ENCODE measurements around the gene HEPACAM.

HEPACAM gene

GRCh38 chr11:124880958-124881357 is 54.9 kb downstream of the HEPACAM start:
- no peak for DNase-seq

- DNase-seq: no peak
Measured at GRCh38 chr11:124880290-124880611, 55.6 kb downstream of the HEPACAM start.

- no peak for DNase-seq
Measured at GRCh38 chr11:124879493-124880289, 56.2 kb downstream of the HEPACAM start.

- no peak for DNase-seq
Measured at GRCh38 chr11:124878759-124879492, 56.9 kb downstream of the HEPACAM start.

- no peak for DNase-seq
Measured at GRCh38 chr11:124877910-124878758, 57.7 kb downstream of the HEPACAM start.

- no peak for DNase-seq
Measured at GRCh38 chr11:124877631-124877909, 58.3 kb downstream of the HEPACAM start.

- DNase-seq: no peak
Measured at GRCh38 chr11:124876818-124877630, 58.8 kb downstream of the HEPACAM start.

GRCh38 chr11:124875943-124876817 is 59.7 kb downstream of the HEPACAM start:
- peak; percentile 89 for DNase-seq

- DNase-seq: no peak
Measured at GRCh38 chr11:124875401-124875800, 60.4 kb downstream of the HEPACAM start.

GRCh38 chr11:124874571-124875255 is 61.1 kb downstream of the HEPACAM start:
- no peak for DNase-seq

- no peak for DNase-seq
Measured at GRCh38 chr11:124873951-124874350, 61.9 kb downstream of the HEPACAM start.

- DNase-seq: no peak
Measured at GRCh38 chr11:124872741-124873140, 63.1 kb downstream of the HEPACAM start.

- no peak for DNase-seq
Measured at GRCh38 chr11:124872280-124872679, 63.6 kb downstream of the HEPACAM start.

GRCh38 chr11:124870430-124870829 is 65.4 kb downstream of the HEPACAM start:
- DNase-seq: no peak

GRCh38 chr11:124869856-124870387 is 65.9 kb downstream of the HEPACAM start:
- no peak for DNase-seq

GRCh38 chr11:124869331-124869730 is 66.5 kb downstream of the HEPACAM start:
- no peak for DNase-seq

Data from midbrain (tissue), 1 donor.